Right lobe of liver (tissue), 5 donors: ENCODE data around the gene NPIPB4. TPM values are rescaled to one million over a fixed set of nuclear protein-coding genes. Genes with fewer than 3 reads are reported as not detected.

Experiments used
- small RNA-seq, 2 experiments: library from RNA; depleted of rRNA; stranded (forward); fragments of <200 nt; gene quantifications; one replicate each; pipeline ENCODE3, GENCODE V24; 2016
- total RNA-seq, 6 experiments: library from RNA; depleted of rRNA in 2 of 6; stranded (reverse); fragments of >200 nt in 2 of 6; fragmentation: NEBNext Ultra II Directional in 3 of 6; extraction: Animal tissue kit (Norgen Biotek cat#: 25700) in 3 of 6; gene quantifications; one replicate each; pipeline versions ENCODE4 v1.1.0 to v1.2.4, GENCODE V29; 2016 to 2023
- donor health status: DM: no; HTN: no; CAD: no.
- donor health status: DM: no; HTN: no; CAD: no.
- donor health status: DM: no; HTN: yes; CAD: no.
- donor health status: DM: no; HTN: yes; CAD: no.

NPIPB4 gene
- total RNA-seq, 6 experiments from 2014 or later, result 13.4 to 79.3 (median 42.6) TPM

Small RNA genes within 50 kb of the gene (small RNA-seq; reads per million reads assigned to genes)
- 0 reads per million in 2 experiments for gene AC092375.3

Other genes with a start within 250 kb of the NPIPB4 start
- 10 to 100 TPM in 1 of 6 experiments, 1 to 10 TPM in 5; 1.9 to 20.5 (median 3.4) TPM for gene IGSF6, start 205.1 kb downstream of the NPIPB4 start, total RNA-seq
- under 1 TPM in 4 of 6 experiments, not detected in 2; 0.12 to 0.25 (median 0.17) TPM for gene OTOA, start 193.8 kb downstream of the NPIPB4 start, total RNA-seq
- gene UQCRC2, start 95.6 kb upstream of the NPIPB4 start, total RNA-seq, result 100 to 1,000 TPM; 128 to 214 (median 169) TPM
- not detected for gene PDZD9, start 143.4 kb upstream of the NPIPB4 start, total RNA-seq
- 10 to 100 TPM in 2 of 6 experiments, 1 to 10 TPM in 4; 6.7 to 13.4 (median 7.5) TPM for gene MOSMO, start 150.4 kb upstream of the NPIPB4 start, total RNA-seq
- under 1 TPM in 1 of 6 experiments, not detected in 5; 0.15 TPM for gene VWA3A, start 234.8 kb upstream of the NPIPB4 start, total RNA-seq